DOHH2 (cell line): Measurements from ENCODE around the gene PLCB4.

Experiments
- H3F3A ChIP-seq: fragments of 200-600 bp; sonication (generic), shearing (Covaris generic); 2 replicates; pipeline ENCODE4 v1.6.0; 2016; ENCODE audit warnings: antibody characterized with exemption, mild to moderate bottlenecking; ENCODE audit not compliant: control insufficient read depth, insufficient read depth
- H3K27ac ChIP-seq: fragments of 200-600 bp; sonication (generic); 2 replicates; pipeline ENCODE4 v1.5.1; 2014; ENCODE audit warnings: low read depth, mild to moderate bottlenecking, low read length, moderate library complexity
- H3K27me3 ChIP-seq: fragments of 200-600 bp; sonication (generic); 2 replicates; pipeline ENCODE4 v1.6.1; 2014; ENCODE audit warnings: mild to moderate bottlenecking, low read length, mixed read lengths; ENCODE audit not compliant: control insufficient read depth
- H3K36me3 ChIP-seq: fragments of 200-600 bp; sonication (generic); 2 replicates; pipeline ENCODE4 v1.6.1; 2014; ENCODE audit warnings: mild to moderate bottlenecking, low read length, moderate library complexity, mixed read lengths; ENCODE audit not compliant: control insufficient read depth
- H3K4me1 ChIP-seq: fragments of 200-600 bp; sonication (generic); 2 replicates; pipeline ENCODE4 v1.6.1; 2014; ENCODE audit warnings: mild to moderate bottlenecking, low read length, mixed read lengths; ENCODE audit not compliant: control insufficient read depth
- H3K4me2 ChIP-seq: fragments of 200-600 bp; sonication (generic); 2 replicates; pipeline ENCODE4 v1.6.0; 2014; ENCODE audit warnings: mild to moderate bottlenecking, low read length, moderate library complexity
- H3K4me3 ChIP-seq: fragments of 200-600 bp; sonication (generic); 2 replicates; pipeline ENCODE4 v1.5.1; 2014; ENCODE audit warnings: mild to moderate bottlenecking, low read length, mixed read lengths
- H3K79me2 ChIP-seq: fragments of 200-600 bp; sonication (generic); 2 replicates; pipeline ENCODE4 v1.6.1; 2014; ENCODE audit warnings: mild to moderate bottlenecking, low read length, mixed read lengths; ENCODE audit not compliant: control insufficient read depth
- H3K9me2 ChIP-seq: fragments of 200-600 bp; sonication (generic); replicated peaks from 2 replicates; pipeline ENCODE4 v1.6.1; 2014; ENCODE audit warnings: mild to moderate bottlenecking, low read length, mixed read lengths; ENCODE audit not compliant: control insufficient read depth
- H3K9me3 ChIP-seq: fragments of 200-600 bp; sonication (generic); 2 replicates; pipeline ENCODE4 v1.6.1; 2014; ENCODE audit warnings: antibody characterized with exemption, low read length, mixed read lengths; ENCODE audit not compliant: control insufficient read depth, insufficient read depth
- H4K20me1 ChIP-seq: fragments of 200-600 bp; sonication (generic); 2 replicates; pipeline ENCODE4 v1.6.0; 2014; ENCODE audit warnings: low read depth, mild to moderate bottlenecking, antibody characterized with exemption, low read length, moderate library complexity; ENCODE audit not compliant: control insufficient read depth, insufficient read depth
- EZH2phosphoT487 ChIP-seq: fragments of 200-600 bp; sonication (generic); IDR thresholded peaks from 2 replicates; pipeline ENCODE4 v1.6.1; 2017; ENCODE audit warnings: borderline replicate concordance, mild to moderate bottlenecking, antibody characterized with exemption, low read length, moderate library complexity, mixed read lengths
- TF ChIP-seq, protein P1 (sequence below): fragments of 200-600 bp; sonication (generic); IDR thresholded peaks from one replicate; pipeline ENCODE4 v1.5.1; 2014; ENCODE audit warnings: antibody characterized with exemption, mild to moderate bottlenecking, low read depth, low read length; ENCODE audit not compliant: poor library complexity, severe bottlenecking

The PLCB4 gene

DNA sequence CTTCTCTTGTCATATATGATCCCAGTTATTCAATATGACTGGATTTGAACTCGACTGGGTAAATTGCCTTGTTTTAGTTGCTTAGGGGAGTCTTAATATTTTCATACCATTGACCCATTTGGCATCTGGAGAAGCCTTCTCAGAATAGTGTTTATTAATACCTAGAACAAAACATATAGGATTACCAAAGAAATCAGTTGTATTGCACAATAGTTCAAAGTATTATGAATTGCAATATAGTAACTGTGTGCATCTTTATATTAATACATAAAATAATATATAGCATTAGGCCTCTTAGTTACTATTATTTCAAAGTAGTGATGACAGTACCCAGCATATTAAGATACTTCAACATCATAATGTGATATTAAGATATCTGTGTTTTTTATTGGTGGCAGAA, 177.8 kb downstream of the PLCB4 start:
- no peaks in the 10 kb centered on the region for H3F3A ChIP-seq
- H3K27me3 ChIP-seq, result no peaks in the 10 kb centered on the region
- H3K4me1 ChIP-seq, result no peaks in the 10 kb centered on the region
- no peak overlapping the region for H3K4me3 ChIP-seq
- H3K4me2 ChIP-seq, result no peak overlapping the region
- no peaks in the 10 kb centered on the region for H3K9me3 ChIP-seq
- no peaks in the 10 kb centered on the region for H3K79me2 ChIP-seq
- no peak overlapping the region for H3K27ac ChIP-seq
- TF ChIP-seq, protein P1, sequence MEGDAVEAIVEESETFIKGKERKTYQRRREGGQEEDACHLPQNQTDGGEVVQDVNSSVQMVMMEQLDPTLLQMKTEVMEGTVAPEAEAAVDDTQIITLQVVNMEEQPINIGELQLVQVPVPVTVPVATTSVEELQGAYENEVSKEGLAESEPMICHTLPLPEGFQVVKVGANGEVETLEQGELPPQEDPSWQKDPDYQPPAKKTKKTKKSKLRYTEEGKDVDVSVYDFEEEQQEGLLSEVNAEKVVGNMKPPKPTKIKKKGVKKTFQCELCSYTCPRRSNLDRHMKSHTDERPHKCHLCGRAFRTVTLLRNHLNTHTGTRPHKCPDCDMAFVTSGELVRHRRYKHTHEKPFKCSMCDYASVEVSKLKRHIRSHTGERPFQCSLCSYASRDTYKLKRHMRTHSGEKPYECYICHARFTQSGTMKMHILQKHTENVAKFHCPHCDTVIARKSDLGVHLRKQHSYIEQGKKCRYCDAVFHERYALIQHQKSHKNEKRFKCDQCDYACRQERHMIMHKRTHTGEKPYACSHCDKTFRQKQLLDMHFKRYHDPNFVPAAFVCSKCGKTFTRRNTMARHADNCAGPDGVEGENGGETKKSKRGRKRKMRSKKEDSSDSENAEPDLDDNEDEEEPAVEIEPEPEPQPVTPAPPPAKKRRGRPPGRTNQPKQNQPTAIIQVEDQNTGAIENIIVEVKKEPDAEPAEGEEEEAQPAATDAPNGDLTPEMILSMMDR, result no peak
- TF ChIP-seq EZH2phosphoT487, result no peak
- H3K36me3 ChIP-seq, result no peaks in the 10 kb centered on the region
- H3K9me2 ChIP-seq, result no peaks in the 10 kb centered on the region
- H4K20me1 ChIP-seq, result no peaks in the 10 kb centered on the region

DNA sequence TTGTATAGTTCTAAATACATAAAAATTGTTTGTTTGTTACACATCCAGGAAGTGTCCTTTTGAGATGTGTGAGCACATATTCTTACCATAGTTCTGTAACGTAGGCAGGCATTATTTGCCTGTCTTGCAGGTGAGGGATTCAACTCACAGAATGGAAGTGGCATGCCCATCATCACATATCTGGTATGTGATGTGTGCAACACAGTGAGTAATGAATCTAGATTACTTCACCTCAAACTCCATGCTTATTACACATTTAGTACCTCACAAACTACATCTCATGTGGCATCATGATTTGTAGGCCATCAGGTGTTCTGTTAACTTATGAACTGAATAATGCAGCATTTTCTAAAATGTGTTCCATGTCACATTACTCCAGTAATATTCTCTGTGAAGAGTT, 181.6 kb downstream of the PLCB4 start:
- no peak overlapping the region for H3K4me2 ChIP-seq
- no peaks in the 10 kb centered on the region for H3K79me2 ChIP-seq
- TF ChIP-seq EZH2phosphoT487, result no peak
- TF ChIP-seq, protein P1, result no peak
- no peaks in the 10 kb centered on the region for H3K36me3 ChIP-seq
- H3F3A ChIP-seq, result no peaks in the 10 kb centered on the region
- no peaks in the 10 kb centered on the region for H3K27me3 ChIP-seq
- no peaks in the 10 kb centered on the region for H4K20me1 ChIP-seq
- no peaks in the 10 kb centered on the region for H3K9me3 ChIP-seq
- H3K27ac ChIP-seq, result no peak overlapping the region
- no peaks in the 10 kb centered on the region for H3K4me1 ChIP-seq
- H3K4me3 ChIP-seq, result no peak overlapping the region
- no peaks in the 10 kb centered on the region for H3K9me2 ChIP-seq

DNA sequence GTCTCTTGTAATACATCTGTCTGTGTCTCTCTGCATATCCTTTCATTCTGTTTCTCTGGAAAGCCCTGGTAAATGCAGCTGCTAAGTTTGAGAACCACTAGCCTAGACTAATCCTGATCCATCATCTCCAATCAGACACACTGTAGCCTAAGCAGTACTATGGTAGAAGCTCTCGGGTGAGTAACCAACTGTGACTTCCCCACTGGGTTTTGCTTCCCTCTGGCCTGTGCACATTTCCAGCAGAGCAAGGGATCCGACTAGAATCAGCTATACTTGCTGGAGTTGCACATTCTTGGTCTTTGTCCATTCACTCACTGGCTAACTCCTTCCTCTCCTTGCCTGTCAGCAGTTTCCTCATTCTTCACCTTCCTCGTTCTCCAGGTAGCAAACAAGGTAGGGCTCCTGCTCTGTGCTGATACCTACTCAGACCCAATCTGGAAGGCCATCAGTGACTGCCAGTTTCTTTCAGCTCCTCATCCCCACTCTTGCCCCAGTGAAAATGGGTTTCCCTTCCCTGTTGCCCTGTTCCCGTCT, 184.2 kb downstream of the PLCB4 start:
- Histone ChIP-seq H3K4me2 (no peak overlapping the region), H3F3A (no peaks in the 10 kb centered on the region), H3K79me2 (no peaks in the 10 kb centered on the region), H3K36me3 (no peaks in the 10 kb centered on the region), H3K4me1 (no peaks in the 10 kb centered on the region), H3K4me3 (no peak overlapping the region), H3K9me3 (no peaks in the 10 kb centered on the region), H3K27me3 (no peaks in the 10 kb centered on the region), H3K9me2 (no peaks in the 10 kb centered on the region), H3K27ac (no peak overlapping the region), H4K20me1 (no peaks in the 10 kb centered on the region)
- TF ChIP-seq, protein P1, result no peak
- TF ChIP-seq EZH2phosphoT487, result no peak
